NCI-H1092 treated with DMSO at 0.1 percent for 48 hours (cell line): ENCODE results near the gene SHE.

Source experiments
- DNase-seq: peaks from one replicate; lab custom pipeline; 2025; lab: John Stamatoyannopoulos, UW

The SHE gene

GRCh38 chr1:154445040-154445472 is 57.2 kb downstream of the SHE start:
- DNase-seq = no peak

GRCh38 chr1:154443274-154444013 is 58.8 kb downstream of the SHE start:
- no peak for DNase-seq

DNA sequence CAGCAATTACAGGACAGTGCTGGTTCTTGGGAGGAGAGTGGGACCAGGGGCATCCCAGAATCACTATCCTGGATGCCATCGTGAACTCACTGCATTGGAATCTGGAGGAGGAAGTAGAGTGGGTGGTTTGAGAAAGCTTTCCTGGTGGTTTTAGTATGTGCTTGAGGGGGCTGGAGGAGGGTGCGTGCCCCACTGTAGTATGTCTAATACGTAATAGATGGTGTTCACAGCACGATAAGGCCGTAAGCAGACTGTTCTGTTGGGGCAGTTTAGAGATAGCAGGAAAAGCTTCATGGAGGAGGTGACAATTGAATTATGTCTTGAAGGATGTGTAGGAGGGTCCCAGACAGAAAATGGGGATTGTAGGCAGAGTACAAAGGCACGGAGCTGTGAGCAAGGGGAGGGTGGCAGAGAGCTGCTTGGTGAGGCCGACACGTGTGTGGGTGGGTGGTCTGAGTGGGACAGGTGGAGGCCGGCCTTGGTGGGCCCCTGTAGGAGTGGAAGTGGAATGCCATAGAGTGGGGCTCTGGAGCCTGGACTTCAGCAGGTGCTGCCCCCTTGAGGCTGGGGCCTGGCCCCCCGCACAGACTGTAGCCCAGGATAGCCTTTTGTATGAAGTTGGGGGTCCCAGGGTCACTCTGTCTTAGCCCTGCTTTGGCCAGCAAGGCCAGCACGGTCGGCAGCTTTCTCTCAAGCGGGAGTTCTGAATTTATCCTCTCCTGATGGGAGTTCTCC is 60.0 kb downstream of the SHE start:
- DNase-seq = no peak

GRCh38 chr1:154441241-154441888 is 60.8 kb downstream of the SHE start:
- DNase-seq = no peak

DNA sequence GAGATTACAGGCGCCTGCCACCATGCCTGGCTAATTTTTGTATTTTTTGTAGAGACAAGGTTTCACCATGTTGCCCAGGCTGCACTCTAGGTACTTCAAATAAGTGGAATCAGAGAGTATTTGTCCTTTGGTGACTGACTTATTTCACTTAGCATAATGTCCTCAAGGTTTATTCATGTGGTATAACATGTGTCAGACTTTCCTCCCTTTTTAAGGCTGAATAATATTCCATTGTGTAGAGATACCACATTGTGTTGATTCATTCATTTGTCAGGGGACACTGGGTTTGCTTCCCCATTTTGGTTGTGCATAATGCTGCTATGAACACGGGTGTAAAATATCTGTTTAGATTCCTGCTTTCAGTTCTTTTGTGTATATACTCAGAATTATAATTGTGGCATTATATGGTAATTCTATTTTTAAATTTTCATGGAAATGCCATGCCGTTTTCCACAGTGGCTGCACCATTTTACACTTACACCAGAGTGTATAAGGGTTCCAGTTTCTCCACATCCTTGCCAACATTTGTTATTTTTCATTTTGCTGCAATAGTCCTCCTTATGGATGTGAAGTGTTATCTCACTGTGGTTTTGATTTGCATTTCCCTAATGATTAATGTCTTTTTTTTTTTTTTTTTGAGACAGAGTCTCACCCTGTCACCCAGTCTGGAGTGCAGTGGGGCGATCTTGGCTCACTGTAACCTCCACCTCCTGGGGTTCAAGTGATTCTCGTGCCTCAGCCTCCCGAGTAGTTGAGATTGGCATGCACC is 62.0 kb downstream of the SHE start:
- no peak for DNase-seq

GRCh38 chr1:154436433-154436832 is 65.8 kb downstream of the SHE start:
- DNase-seq = no peak

GRCh38 chr1:154435599-154436200 is 66.5 kb downstream of the SHE start:
- DNase-seq = no peak

DNA sequence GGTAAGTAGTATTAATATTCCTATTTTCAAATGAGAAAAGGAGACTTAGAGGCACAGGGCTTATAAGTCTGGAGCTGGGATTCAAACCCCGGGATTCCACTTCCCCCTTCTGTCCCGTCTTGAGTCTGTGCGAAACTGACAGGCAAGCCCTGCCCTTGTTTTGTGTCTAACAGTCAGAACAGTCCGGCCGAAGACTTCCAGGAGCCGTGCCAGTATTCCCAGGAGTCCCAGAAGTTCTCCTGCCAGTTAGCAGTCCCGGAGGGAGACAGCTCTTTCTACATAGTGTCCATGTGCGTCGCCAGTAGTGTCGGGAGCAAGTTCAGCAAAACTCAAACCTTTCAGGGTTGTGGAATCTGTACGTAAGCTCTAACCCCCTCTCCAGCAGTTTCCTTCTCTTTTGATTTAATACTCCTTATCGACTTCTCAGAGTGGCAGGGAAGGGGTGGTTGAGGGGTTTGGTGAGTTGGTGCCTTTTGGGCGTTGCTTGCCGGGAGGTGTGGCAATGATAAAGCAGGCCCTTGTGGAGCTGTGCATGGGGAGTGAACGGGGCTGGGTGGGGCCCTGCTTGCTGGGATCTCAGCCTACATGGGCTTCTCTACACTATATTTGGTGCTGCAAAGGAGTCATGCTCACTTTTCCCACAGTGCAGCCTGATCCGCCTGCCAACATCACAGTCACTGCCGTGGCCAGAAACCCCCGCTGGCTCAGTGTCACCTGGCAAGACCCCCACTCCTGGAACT is 67.7 kb downstream of the SHE start:
- no peak for DNase-seq

GRCh38 chr1:154433161-154433764 is 68.9 kb downstream of the SHE start:
- DNase-seq = no peak

GRCh38 chr1:154431586-154432373 is 70.4 kb downstream of the SHE start:
- no peak for DNase-seq

DNA sequence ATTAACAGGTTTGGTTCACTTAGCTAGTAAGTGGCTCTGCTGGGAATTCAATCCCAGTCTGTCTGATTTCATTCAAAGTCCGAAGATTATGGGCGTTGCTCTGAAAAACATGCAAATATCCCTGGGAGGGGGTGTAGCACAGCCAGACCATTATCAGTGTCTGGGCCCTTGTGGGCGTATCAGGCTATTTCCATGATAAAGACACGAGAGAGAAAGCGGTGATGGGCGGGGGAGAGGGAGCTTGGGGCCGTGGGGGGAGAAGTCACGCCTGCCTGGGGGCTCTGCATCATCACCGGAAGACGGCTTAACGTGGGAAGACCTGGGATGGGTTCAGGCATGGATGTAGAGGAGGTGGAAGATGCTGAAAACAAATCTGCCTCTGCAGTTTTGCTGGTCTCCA is 71.3 kb downstream of the SHE start:
- no peak for DNase-seq

GRCh38 chr1:154429841-154430611 is 72.2 kb downstream of the SHE start:
- DNase-seq = no peak
